ENCODE data around the gene GRAP2. TPM values are rescaled to one million over a fixed set of nuclear protein-coding genes. Genes with fewer than 3 reads are reported as not detected.
A peak's percentile ranks its signal among the peaks of the same experiment; 100 is the strongest.

GRAP2 gene
- total and polyA plus RNA-seq, 9 of the 15 experiments (the other 6 are each of a cell fraction or from before 2014, with no cell fraction given), result 4.8 to 88.7 (median 60.4) TPM

GRCh38 chr22:39988386-39989114, 87.7 kb downstream of the GRAP2 start (continued):
- TF ChIP-seq, protein P1, sequence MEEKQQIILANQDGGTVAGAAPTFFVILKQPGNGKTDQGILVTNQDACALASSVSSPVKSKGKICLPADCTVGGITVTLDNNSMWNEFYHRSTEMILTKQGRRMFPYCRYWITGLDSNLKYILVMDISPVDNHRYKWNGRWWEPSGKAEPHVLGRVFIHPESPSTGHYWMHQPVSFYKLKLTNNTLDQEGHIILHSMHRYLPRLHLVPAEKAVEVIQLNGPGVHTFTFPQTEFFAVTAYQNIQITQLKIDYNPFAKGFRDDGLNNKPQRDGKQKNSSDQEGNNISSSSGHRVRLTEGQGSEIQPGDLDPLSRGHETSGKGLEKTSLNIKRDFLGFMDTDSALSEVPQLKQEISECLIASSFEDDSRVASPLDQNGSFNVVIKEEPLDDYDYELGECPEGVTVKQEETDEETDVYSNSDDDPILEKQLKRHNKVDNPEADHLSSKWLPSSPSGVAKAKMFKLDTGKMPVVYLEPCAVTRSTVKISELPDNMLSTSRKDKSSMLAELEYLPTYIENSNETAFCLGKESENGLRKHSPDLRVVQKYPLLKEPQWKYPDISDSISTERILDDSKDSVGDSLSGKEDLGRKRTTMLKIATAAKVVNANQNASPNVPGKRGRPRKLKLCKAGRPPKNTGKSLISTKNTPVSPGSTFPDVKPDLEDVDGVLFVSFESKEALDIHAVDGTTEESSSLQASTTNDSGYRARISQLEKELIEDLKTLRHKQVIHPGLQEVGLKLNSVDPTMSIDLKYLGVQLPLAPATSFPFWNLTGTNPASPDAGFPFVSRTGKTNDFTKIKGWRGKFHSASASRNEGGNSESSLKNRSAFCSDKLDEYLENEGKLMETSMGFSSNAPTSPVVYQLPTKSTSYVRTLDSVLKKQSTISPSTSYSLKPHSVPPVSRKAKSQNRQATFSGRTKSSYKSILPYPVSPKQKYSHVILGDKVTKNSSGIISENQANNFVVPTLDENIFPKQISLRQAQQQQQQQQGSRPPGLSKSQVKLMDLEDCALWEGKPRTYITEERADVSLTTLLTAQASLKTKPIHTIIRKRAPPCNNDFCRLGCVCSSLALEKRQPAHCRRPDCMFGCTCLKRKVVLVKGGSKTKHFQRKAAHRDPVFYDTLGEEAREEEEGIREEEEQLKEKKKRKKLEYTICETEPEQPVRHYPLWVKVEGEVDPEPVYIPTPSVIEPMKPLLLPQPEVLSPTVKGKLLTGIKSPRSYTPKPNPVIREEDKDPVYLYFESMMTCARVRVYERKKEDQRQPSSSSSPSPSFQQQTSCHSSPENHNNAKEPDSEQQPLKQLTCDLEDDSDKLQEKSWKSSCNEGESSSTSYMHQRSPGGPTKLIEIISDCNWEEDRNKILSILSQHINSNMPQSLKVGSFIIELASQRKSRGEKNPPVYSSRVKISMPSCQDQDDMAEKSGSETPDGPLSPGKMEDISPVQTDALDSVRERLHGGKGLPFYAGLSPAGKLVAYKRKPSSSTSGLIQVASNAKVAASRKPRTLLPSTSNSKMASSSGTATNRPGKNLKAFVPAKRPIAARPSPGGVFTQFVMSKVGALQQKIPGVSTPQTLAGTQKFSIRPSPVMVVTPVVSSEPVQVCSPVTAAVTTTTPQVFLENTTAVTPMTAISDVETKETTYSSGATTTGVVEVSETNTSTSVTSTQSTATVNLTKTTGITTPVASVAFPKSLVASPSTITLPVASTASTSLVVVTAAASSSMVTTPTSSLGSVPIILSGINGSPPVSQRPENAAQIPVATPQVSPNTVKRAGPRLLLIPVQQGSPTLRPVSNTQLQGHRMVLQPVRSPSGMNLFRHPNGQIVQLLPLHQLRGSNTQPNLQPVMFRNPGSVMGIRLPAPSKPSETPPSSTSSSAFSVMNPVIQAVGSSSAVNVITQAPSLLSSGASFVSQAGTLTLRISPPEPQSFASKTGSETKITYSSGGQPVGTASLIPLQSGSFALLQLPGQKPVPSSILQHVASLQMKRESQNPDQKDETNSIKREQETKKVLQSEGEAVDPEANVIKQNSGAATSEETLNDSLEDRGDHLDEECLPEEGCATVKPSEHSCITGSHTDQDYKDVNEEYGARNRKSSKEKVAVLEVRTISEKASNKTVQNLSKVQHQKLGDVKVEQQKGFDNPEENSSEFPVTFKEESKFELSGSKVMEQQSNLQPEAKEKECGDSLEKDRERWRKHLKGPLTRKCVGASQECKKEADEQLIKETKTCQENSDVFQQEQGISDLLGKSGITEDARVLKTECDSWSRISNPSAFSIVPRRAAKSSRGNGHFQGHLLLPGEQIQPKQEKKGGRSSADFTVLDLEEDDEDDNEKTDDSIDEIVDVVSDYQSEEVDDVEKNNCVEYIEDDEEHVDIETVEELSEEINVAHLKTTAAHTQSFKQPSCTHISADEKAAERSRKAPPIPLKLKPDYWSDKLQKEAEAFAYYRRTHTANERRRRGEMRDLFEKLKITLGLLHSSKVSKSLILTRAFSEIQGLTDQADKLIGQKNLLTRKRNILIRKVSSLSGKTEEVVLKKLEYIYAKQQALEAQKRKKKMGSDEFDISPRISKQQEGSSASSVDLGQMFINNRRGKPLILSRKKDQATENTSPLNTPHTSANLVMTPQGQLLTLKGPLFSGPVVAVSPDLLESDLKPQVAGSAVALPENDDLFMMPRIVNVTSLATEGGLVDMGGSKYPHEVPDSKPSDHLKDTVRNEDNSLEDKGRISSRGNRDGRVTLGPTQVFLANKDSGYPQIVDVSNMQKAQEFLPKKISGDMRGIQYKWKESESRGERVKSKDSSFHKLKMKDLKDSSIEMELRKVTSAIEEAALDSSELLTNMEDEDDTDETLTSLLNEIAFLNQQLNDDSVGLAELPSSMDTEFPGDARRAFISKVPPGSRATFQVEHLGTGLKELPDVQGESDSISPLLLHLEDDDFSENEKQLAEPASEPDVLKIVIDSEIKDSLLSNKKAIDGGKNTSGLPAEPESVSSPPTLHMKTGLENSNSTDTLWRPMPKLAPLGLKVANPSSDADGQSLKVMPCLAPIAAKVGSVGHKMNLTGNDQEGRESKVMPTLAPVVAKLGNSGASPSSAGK (IDR thresholded peaks at IDR 0.05), result peak; percentile 79
- peak in 1 of 2 experiments; percentile 20; a peak in 1 of 4 replicates for TF ChIP-seq TRIM24 (IDR thresholded peaks at IDR 0.05)
- TF ChIP-seq L3MBTL2 (IDR thresholded peaks at IDR 0.05), result peak; percentile 72; the same call in 1 of the 2 replicates
- peak; percentile 14; the same call in 1 of the 2 replicates for TF ChIP-seq ZEB2 (IDR thresholded peaks at IDR 0.05)
- peak; percentile 45 for TF ChIP-seq CXXC5 (CRISPR knock-in tag; IDR thresholded peaks at IDR 0.05)
- no peak for TF ChIP-seq NUFIP1 (IDR thresholded peaks at IDR 0.05; ENCODE audit: partially characterized antibody)
- peak; percentile 9; the same call in 1 of the 2 replicates for TF ChIP-seq RAD51 (IDR thresholded peaks at IDR 0.05; ENCODE audit: borderline replicate concordance, low read depth)
- no peak for TF ChIP-seq ZNF780A (CRISPR knock-in tag; IDR thresholded peaks at IDR 0.05)
- no peak for TF ChIP-seq MED1 (CRISPR knock-in tag; IDR thresholded peaks at IDR 0.05; ENCODE audit: borderline replicate concordance)
- TF ChIP-seq ETV1 (tag; conservative IDR thresholded peaks at IDR 0.05; ENCODE audit: low read depth), result 0 out of 2 replicates have a peak, but pooled peaks have one; percentile 29
- peak; percentile 62; the same call in 1 of the 2 replicates for TF ChIP-seq ZNF584 (CRISPR knock-in tag; IDR thresholded peaks at IDR 0.05; ENCODE audit: low read depth)
- TF ChIP-seq RBM22 (IDR thresholded peaks at IDR 0.05; ENCODE audit: low read depth, low read length, poor library complexity, severe bottlenecking), result no peak
- TF ChIP-seq NFIC (IDR thresholded peaks at IDR 0.05), result 0 out of 2 replicates have a peak, but pooled peaks have one; percentile 6
- TF ChIP-seq ZNF143 (CRISPR knock-in tag; IDR thresholded peaks at IDR 0.05), result no peak
- TF ChIP-seq ZNF23 (CRISPR knock-in tag; IDR thresholded peaks at IDR 0.05), result no peak
- no peak for TF ChIP-seq DEAF1 (CRISPR knock-in tag; IDR thresholded peaks at IDR 0.05)

All from K562 (cell line).